HG03280 (cell line): ENCODE data around the gene ST6GALNAC2.
"Not testable (repeated sequence)": the region's sequence is repeated elsewhere in the genome, so short reads cannot be mapped to it uniquely, and the experiment has no call there.

ENCODE experiments used
- ATAC-seq: cut with Tn5 transposase; IDR thresholded peaks from one replicate; pipeline ENCODE4 v1.9.1; 2021; ENCODE audit warnings: mild to moderate bottlenecking, moderate library complexity; ENCODE audit not compliant: unreplicated experiment

Gene ST6GALNAC2

DNA sequence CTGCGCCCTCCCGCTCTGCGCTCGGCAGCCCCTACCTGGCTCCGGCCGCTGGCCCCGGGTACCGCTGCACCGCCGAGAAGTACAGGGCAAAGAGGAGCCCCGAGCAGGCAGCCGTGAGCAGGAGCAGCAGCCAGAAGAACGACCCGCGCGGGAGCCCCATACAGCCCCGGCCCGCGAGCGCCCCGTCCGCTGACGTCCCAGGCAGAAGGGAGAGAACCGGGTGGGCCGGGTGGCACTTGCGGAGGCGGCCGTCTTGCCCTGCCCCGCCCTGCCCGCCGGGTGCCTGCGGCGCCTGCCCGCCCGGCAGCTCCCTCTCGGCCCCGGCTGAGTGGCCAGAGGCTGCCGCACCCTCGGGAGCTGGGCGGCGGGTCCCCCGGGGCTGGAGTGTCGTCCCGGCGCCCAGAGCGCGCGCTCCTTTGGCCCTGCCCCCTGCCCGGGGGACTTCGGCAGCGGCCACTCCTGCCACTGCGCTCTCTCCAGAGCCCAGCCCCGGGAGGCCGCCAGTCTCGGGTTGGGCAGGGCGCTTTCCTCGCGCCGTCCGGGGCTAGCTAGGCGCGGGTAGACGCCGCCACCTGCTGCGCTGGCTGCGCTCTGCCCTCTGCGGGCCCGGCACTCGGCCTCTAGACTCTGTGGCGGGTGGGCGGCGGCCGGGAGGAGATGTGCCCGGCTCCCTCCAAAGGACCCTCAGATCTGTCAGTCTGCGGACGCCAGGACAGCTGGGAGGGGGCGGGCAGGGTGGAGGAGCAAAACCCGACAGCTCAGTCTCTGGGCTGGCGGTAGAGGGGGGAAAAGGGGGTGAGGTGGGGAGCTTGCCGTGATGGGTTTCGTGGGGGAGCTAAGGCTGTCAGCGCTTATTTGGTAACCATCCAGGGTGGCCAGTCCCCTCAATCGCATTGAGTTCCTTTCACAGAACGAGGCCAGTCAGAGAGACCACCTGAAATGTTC, at the start of gene ST6GALNAC2:
Gene ST6GALNAC2 (minus strand): TSS at position 212 of the 945 bp plus-strand sequence. CDS start 52 bp downstream, at position 160.
- ATAC-seq, result no peak

DNA sequence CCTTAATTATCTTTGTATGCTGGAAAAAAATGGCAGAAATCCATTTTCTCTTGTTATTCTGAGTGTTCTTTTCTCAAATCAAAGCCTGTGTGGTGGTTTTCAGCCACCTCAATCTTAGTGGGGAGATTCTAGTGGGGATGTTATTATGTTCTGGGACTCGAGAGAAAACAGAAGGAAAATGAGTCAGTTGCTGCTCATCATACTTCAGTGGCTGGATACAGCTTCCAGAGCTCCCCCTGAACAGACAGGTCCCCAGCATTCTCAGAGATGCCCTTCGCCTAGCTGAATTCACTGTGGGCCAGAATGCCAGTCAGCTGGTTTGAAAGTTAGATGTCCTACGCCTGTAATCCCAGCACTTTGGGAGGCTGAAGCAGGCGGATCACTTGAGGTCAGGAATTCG, 49.4 kb upstream of the ST6GALNAC2 start:
- ATAC-seq, result no peak

DNA sequence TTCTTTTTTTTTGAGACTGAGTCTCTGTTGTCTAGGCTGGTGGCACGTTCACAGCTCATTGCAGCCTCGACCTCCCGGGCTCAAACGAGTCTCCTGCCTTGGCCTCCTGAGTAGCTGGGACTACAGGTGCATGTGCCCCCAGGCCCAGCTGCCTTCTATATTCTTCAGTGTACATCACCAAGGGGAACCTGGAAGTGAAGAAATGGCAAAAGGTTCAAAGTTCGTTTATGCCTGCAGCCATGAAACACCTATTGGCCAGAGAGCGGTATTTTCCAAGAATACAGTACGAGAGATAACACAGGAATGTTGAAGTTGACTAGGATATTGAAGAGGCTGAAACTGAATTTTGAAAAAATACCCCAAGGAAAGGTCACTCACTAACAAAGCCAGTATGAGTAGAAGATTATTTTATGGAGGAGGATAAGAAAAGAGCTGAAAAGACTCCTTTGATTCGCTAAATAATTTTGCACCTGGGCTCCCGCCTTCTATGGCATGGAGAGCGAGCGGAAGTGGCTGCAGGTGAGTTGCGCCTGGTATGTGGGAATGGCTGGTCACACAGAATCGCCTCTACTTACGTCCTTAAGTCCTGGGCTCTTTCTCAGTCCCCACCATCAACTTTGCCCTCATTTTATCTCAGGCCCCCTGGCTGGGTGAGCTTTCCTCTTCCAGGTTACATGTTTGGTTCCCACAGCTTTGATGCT, 48.1 kb upstream of the ST6GALNAC2 start:
- ATAC-seq, result no peak

DNA sequence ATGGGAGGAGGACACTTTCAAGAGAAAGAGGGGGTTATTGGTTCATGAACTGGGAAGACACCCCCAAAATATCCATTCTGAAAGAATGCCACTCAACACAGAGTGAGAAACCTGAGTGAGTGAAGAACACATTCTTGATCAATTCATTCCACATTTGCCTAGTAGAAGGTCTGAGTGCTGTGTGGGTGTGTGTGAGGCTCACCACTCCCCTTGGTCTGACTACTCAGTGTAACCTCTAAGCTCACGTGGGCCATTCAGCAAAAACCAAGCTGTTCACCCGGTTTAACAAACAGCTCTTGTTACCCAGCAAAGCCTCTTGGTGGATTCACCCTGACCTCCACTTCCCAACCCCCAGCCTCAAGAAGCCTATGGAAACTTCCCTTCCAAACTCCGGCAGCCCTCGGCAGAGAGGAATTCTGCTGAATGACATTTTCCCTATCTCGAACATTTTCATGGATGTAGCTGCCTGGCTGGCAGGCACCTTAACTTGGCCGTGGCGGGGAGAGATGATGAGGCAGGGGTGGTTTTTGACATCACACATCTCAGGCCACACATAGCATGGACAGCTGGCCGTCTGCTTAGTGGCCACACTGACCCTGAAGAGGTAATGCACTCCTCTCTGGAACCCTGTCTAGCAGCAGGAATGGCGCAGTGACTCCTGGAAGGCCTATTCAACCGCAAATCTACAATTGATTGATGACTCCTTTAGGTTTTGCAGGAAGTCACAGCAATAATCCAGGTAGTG, 46.3 kb upstream of the ST6GALNAC2 start:
- ATAC-seq, result no peak

DNA sequence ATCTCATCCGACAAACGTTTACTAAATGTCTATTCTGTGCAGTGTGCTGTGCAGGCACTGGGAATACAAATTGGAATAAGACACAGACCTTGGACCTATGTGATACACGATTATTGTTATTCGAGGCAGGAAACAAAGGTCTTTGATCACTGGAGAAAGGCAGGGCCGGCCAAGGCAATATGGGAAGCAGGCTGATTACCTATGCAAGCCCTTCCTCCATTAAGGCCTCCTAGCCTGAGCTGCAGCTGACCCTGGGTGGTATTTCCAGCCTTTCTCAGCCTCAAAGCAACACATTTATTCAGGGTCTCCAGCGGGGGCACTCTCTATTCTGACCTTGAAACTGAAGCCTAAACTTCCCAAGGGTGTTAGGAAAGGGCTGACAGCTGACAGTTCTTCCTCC, 44.5 kb upstream of the ST6GALNAC2 start:
- no peak for ATAC-seq

DNA sequence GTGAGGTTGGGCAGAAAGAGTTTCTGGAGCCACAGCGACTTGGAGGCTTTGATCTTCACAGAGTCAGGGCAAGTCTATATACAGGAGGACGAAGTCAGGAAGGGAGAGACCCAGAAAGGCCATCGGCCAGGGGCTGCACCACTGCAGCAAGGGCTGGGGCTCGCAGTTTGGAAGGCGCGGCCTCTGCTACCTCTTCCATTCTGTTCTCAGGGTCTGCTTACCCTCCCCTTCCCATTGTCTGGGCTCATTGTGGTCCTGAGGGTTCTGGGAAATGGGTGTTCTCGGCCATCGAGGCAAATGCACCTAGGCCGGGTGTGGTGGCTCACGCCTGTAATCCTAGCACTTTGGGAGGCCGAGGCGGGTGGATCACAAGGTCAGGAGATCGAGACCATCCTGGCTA, 41.9 kb upstream of the ST6GALNAC2 start:
- no peak for ATAC-seq

DNA sequence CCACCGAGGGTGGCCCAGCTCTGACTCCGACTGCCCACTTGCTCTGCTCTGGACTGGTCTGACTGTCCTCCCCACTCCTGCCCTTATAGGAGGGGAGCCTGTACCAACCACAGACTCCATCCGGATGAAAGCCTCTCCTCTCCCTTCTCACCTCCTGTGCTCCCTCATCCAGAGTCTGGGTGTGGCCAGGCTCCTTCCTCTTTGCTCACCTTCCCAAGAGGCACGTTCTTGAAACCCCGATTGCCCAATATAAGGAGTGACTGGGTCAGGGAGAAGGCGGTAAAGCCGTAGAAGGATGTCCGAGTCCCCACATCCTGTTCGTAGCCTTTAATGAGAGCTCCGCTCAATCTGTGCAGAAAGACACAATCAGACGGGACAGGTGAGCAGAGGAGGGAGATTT, 40.8 kb upstream of the ST6GALNAC2 start:
- no peak for ATAC-seq

DNA sequence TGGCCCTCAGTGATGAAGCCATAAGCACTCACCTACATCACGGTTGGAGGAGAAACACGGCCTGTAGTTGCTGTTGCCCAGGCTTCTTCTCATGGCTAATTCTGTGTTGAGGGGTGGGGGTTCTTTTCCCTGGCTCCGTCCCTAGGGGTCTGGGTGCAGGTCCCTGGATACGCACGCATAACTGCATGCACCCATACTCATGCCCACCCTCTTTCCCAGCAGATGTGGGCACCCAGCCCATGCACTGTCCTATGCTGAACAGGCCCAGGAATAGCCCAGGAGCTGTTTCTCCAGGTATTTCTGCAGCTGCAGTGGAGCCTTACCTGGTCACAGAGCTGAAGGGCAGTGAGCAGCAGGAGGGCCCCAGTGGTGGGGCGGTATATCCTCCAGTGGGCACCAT, 39.8 kb upstream of the ST6GALNAC2 start:
- ATAC-seq, result no peak

DNA sequence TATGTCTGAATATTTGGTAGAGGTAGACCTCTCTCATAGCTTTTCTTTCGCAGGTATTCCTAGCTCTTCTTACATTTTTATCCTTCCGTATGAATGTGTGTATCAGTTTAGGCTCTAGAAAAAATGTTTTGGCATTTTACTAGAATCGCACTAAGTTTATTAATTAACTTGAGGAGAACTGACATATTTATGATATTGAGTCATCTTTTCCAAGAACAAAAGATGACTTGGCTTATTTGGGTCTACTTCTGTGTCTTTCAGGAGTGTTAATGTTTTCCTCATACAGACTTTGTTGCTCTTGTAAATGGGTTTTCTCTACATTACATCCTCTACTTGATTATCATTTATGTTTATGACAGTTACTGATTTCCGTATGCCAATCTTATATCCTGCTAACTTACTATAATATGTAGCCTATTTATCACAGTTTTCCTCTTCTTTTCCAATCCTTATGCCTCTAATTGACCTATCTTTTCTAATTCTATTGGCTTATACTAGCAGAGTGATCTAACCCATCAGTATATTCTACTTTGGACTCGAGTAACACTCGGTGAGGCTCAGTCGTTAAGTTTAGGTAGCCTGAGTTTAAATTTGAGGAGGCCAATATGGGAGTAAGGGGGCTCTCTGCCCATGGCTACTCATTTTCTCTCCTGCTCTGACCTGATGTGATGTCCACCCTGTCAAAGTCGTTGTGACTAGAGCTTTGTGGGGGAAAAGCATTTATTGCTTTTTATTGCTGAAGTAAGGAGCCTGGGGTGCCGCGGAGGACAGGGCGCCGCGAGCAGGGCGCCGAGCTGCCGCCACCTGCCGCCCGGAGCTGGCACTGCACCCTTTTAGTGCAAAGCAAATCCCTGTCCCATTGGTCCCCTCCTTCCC, 37.8 kb upstream of the ST6GALNAC2 start:
- no peak for ATAC-seq

DNA sequence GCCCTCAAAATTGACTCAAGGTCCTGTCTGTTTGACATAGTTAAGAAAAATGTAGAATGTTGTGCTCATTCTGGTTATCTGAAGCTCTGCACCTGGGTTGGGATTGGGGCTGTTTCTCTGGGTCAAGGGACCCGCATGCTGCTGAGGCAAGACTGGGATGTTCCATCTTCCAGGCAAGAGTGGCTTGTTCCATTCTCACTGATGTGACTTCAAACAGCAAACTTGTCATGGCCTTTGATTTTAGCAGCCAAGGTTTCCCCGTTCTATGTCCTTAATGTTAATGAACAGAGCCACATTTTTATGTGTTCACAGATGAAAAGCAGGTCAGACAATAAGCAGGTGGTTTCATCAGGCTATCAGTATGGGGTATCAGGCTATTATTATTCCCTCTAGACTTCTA, 32.2 kb upstream of the ST6GALNAC2 start:
- ATAC-seq, result no peak

DNA sequence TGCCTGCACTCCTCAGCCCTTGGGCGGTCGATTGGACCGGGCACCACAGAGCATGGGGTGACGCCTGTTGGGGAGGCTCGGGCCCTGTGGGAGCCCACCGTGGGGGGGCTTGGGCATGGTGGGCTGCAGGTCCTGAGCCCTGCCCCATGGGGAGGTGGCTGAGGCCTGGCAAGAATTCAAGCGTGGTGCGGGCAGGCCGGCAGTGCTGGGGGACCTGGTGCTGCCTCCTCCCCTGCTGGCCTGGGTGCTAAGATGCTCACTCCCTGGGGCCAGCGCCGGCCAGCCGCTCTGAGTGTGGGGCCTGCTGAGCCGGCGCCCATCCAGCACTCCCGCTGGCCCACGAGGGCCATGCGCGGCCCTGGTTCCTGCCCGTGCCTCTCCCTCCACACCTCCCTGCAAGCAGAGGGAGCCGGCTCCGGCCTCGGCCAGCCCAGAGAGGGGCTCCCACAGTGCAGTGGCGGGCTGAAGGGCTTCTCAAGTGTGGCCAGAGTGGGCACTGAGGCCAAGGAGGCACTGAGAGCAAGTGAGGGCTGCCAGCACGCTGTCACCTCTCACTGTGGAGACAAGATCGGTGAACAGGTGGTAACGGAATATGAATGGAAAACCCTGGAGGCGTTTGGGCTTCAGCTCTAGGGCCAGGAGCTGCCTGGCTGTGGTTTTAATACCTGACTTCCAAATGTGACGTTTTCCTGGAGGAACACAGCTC, 29.4 kb upstream of the ST6GALNAC2 start:
- ATAC-seq, result no peak

DNA sequence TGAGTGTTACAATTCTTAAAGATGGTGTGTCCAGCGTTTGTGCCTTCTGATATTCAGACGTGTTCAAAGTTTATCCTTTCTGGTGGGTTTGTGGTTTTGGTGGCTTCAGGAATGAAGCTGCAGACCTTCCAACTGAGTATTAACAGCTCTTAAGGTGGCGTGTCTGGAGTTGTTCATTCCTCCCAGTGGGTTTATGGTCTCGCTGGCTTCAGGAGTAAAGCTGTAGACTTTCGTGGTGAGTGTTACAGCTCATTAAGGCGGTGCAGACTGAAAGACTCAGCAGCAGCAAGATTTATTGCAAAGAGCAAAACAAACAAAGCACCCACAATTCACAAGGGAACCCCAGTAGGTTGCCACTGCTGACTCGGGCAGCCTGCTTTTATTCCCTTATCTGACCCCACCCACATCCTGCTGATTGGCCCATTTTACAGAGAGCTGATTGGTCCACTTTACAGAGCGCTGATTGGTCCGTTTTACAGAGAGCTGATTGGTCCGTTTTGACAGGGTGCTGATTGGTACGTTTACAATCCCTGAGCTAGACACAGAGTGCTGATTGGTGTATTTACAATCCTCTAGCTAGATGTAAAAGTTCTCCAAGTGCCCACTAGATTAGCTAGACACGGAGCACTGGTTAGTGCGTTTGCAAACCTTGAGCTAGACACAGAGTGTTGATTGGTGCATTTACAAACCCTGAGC, 28.6 kb upstream of the ST6GALNAC2 start:
- not testable (repeated sequence) for ATAC-seq

DNA sequence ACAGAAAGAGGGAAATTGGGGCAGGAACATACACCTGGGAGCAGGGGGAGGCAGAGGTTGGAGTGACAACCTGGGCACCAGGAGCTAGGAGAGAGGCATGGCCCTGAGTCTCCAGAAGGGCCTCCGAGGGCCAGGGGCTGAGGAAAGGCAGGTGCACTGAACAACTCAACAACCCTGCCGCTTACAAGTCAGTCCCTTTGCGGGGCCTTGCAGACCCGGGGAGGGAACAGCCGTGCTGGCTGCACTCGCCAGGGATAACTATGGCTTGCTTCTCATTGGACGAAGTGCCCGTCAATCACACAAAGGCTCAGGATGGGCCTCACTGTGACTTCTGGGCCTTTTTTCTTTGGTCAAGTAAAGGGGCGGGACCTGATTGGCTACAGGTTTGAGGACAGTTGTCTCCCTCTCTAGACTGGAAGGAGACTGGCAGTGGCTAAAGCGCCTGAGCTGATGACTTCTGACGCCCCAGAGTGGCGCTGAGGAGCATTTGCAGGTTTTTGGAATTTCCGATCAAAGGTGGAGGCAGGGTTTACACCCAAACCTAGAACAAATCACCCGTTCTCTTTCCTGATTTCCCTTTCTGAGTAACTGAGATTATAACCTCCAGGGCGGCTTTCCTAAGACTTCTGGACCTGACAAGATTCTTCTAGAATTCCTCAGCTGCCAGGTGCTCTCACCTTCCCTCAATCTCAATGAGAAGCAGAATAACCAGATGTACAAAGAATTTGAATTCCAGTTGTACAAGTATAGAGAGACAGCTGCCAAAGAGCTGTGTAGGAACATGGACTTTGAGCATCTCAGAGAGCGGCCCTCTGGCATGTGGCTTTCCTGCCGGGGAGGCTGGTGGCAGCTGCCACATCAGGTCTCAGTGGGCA, 27.6 kb upstream of the ST6GALNAC2 start:
- no peak for ATAC-seq

DNA sequence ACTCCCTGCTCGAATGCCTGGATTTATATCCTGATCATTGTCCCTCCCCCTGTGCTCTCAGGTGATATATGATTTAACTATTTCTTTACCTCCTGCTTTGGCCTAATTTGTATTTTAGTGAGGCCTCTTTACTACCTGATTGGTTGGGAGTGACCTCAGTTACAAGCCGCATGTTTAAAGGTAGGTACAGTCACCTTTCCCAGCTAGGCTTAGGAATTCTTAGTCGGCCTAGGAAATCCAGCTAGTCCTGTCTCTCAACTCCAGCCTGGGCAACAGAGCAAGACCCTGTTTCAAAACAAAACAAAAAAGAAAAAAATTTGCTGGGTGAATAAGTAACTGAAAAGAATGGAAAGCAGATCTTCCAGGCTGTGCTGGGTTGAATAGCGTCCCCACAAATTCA, 26.8 kb upstream of the ST6GALNAC2 start:
- no peak for ATAC-seq

DNA sequence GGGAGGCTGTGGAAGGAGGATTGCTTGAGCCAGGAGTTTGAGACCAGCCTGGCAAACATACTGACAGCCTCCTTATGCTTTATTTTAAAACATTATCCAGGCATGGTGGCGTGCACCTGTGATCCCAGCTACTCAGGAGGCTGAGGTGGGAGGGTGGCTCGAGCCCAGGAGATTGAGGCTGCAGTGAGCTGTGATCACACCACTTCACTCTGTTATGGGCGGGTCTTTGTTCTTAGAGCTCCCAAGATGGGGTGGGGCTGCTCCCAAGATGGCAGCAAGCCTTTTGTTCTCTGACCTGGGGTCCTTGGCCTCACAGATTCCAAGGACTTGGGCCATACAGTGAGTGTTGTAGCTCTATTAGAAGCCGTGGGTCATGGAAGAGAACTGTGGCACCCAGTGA, 26.1 kb upstream of the ST6GALNAC2 start:
- no peak for ATAC-seq

DNA sequence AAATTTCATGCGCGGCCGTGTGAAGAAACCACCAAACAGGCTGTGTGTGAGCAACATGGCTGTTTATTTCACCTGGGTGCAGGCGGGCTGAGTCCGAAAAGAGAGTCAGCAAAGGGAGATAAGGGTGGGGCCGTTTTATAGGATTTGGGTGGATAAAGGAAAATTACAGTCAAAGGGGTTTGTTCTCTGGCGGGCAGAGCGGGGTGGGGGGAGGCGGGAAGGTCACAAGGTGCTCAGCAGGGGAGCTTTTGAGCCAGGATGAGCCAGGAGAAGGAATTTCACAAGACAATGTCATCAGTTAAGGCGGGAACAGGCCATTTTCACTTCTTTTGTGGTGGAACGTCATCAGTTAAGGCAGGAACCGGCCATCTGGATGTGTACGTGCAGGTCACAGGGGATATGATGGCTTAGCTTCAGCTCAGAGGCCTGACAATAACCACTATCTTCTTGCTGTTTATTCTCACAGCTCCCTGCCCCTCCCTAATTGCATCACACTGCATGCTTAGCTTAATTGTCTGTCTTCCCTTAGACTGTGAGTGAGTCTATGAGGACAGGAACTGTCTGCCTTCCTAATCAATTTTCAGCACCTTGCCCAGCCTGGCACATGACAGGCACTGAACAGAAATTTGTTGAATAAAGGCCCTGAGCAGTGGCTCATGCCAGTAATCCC, 25.6 kb upstream of the ST6GALNAC2 start:
- not testable (repeated sequence) for ATAC-seq

DNA sequence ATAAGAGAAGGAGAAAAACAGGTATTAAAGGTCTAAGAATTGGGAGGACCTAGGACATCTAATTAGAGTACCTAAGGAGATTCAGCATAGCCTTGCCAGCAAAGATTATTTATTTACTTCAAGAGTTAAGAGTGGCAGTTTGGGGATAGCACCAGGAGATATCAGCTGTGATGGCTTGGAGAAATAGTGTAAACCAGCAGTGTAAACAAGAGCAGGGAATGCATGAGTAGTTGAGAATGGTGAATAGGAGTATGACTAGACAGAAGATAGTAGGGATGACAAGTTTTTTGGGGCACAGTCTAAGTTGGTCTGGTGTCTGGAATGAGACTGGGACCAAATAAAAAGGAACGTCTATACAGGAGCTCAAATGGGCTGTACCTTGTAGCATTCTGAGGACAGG, 21.0 kb upstream of the ST6GALNAC2 start:
- not testable (repeated sequence) for ATAC-seq

DNA sequence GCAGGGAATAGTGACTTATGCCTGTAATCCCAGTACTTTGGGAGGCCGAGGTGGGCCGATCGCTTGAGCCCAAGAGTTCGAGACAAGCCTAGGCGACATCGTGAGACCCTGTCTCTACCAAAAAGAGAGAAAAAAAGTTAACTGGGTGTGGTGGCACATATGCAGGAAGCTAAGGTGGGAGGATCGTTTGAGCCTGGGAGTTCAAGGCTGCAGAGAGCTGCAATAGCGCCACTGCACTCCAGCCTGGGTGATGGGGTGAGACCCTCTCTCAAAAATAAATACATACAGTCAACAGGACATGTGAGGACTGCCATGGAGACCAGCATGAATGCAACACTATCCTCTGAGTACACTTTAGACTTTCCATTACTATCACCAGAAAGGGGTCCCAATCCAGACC, 15.4 kb upstream of the ST6GALNAC2 start:
- ATAC-seq, result no peak
